ENCODE measurements around the gene MYRFL.

MYRFL gene

GRCh38 chr12:69935651-69936100 lies 110.6 kb downstream of the MYRFL start:
- DNase-seq: no peak

GRCh38 chr12:69936214-69936731 lies 111.2 kb downstream of the MYRFL start:
- DNase-seq: no peak

- DNase-seq: no peak
Observed at GRCh38 chr12:69936766-69937165, 111.7 kb downstream of the MYRFL start.

- no peak for DNase-seq
Observed at GRCh38 chr12:69947123-69947522, 122.1 kb downstream of the MYRFL start.

DNA sequence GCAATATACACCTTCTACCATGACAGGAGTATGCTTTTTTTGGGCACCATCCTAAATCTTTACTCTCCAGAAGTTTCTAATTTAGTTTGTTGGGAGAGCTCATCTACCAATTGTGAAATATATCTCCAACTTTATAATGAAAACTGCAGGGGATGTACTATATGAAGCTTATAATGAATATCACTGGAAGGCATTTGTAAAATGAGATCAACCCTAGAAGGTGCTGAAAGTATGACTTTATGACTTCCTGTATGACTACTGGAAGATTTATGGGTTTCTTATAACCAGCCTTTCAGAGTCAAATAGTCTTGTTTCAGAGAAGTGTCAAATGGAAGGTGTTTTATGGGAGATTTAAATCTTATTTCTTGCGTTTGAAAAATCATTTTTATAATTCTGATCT lies 122.9 kb downstream of the MYRFL start:
- DNase-seq: peak; percentile 75

- no peak for DNase-seq
Observed at GRCh38 chr12:69948851-69949250, 123.8 kb downstream of the MYRFL start.

DNA sequence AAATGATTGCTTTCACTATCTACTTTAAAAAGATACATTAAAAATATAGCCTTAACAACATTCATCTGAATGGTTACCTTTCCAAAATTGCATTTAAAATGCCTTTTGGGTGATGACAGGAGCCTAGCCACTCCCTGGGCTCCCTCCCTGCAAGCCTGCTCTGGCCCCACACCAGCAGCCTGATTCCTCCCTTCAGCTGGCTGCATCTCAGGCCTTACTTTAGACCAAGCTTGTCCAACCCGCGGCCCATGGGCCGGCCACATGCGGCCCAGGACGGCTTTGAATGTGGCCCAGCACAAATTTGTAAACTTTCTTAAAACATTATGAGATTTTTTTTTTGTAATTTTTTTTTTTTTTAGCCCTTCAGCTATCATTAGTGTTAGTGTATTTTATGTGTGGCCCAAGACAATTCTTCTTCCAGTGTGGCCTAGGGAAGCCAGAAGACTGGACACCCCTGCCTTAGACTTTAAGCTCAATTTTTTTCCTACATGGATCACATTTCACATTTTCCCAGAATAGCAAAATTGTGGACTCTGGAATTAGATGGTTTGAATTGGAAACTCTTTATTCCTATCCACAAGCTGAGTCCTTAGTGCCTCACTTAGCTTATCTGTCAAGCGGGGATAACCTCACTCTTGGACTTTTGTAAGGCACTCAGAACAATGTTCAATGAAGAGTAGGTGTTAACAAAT lies 124.4 kb downstream of the MYRFL start:
- DNase-seq: no peak

- DNase-seq: no peak
Observed at GRCh38 chr12:69951108-69951507, 126.1 kb downstream of the MYRFL start.

DNA sequence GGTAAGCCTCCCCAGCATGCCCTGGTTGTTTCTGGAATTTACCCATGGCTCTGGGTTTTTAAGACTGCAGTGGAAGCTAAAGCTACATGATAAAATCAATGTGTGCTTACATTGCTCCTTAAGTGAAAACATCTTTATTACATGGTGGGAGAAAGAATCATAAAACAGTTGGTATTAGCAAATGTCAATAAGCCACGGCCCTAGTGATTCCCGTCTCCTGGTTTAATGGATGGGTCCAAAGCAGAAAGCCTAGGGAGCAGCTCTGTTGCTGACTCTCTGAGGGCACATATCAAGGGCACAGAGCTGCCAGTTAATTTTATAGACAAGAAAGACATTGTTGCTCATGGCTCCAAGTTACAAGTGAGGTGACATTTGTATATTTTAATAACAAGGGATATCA lies 127.9 kb downstream of the MYRFL start:
- DNase-seq: no peak

DNA sequence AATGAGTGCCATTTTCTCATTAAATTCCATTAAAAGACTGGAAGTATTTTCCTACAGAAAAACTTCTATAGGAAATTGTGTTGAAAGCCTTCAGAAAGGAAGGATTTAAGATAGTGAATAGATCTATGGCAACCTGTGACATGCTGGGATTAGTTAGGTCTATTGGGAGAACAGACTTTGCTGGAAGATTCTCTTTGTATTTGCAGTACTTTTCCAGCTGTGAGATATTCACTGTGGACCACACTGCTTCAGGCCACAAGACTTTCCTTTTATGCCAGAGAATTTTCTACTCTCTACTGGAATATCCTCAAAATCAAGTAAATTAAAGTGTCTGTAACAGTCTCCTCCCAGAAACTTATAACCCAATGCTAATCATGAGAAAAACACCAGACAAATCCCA lies 136.2 kb downstream of the MYRFL start:
- no peak for DNase-seq

GRCh38 chr12:69966409-69966808 lies 141.4 kb downstream of the MYRFL start:
- DNase-seq: peak; percentile 87

GRCh38 chr12:69966839-69967238 lies 141.8 kb downstream of the MYRFL start:
- DNase-seq: no peak

- DNase-seq: no peak
Observed at GRCh38 chr12:69969011-69969410, 144.0 kb downstream of the MYRFL start.

DNA sequence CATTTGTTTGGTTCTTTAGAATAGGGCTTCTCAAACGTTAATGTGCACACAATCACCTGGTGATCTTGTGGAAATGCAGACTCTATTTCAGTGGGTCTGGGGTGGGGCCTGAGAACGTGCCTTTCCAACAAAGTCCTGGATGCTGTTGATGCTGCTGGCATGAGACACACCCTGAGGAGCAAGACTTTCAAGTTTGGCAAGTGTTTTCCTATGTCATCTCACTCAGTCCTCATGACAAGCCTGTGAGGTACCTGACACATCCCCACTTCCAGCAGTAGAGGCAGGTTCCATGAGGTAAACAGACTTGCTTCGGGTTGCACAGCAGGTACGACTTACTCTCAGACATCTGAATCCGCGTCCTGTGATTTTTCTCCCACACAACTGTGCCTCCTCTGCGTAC lies 147.1 kb downstream of the MYRFL start:
- no peak for DNase-seq

DNA sequence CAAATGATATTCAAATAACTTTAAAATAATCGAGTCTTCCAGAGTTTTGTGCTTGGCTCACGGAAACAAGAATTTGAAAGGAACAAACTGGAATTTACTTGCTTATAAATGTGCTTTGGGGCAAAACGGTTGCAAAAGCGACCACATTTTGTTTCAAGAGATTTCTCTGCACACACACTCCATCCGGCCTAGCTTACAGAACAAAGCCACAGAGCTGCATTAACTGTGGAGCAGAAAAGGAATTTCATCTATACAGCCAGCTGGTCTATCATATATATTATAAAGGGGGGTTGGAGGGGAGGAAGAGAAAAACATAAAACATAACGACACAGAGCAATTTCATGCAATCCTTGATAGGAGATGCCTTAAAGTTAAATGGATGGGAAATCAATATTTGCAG lies 153.0 kb downstream of the MYRFL start:
- peak; percentile 39 for DNase-seq

DNA sequence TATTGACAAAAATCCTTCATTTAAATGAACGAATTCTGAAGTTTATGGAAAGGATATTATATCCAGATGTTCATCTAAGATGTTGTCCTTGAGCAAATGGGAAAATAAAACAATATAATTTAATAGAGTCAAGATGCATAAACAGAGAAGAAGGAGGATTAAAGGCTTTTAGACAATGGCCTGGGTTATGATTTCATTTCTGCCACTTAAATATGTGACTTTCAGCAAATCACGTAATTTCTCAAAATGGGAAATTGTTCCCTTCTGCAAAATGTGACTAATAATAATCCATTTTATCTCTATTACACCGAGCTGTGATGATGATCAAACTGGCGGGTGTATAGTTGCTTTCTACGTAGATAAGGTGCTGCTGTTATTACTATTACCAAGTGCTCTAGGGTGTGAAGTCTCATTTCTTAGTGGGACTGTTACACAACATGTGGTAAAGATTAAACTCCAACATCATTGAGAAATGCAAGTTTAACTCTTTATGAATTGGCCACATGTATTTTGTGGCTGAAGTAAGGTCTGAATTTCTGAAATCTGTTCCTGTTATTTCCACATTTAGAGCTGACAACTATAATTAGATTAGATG lies 157.0 kb downstream of the MYRFL start:
- DNase-seq: peak; percentile 52

DNA sequence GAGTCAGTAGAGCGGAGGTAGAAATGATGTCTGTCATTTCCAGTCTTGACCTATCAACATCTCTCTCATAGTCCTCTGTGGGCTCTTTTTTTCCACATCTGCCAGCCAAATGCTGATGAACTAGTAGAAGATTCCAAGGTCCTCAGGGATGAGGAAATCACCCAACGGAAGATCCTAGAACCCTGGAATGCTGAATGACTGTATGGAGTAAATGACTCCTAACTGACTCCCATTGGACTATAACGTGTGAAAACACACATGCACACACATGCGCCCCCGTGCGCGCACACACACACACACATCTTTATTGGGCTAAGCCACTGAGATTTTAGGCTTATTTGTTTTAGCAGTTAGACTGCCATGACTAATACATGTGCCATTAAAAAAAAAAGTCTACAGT lies 159.2 kb downstream of the MYRFL start:
- peak; percentile 53 for DNase-seq

GRCh38 chr12:69985656-69986055 lies 160.6 kb downstream of the MYRFL start:
- no peak for DNase-seq

GRCh38 chr12:69986114-69986513 lies 161.1 kb downstream of the MYRFL start:
- DNase-seq: no peak

DNA sequence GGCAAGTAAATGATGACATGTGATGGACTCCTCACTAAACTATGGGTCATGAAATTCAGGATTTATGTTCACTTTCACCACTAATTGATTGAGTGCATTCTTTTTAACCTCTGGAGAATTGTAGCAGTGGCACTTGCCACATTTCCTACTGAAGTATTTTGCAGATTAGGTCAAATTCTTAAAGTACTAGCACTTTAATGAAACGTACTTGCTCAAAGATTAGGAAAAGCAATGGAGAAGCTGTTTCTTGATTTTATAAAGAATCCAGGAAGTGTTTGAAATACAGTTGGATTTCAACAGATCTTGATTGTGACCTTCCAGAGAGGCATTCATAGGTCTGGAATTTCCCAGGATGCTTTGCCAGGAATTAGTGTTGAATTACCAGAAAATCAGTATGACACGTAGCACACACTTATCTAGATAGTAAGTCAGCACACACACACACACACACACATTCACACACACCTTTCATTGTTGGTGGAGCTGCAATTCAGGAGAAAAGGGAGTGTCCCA lies 162.6 kb downstream of the MYRFL start:
- DNase-seq: peak; percentile 99

DNA sequence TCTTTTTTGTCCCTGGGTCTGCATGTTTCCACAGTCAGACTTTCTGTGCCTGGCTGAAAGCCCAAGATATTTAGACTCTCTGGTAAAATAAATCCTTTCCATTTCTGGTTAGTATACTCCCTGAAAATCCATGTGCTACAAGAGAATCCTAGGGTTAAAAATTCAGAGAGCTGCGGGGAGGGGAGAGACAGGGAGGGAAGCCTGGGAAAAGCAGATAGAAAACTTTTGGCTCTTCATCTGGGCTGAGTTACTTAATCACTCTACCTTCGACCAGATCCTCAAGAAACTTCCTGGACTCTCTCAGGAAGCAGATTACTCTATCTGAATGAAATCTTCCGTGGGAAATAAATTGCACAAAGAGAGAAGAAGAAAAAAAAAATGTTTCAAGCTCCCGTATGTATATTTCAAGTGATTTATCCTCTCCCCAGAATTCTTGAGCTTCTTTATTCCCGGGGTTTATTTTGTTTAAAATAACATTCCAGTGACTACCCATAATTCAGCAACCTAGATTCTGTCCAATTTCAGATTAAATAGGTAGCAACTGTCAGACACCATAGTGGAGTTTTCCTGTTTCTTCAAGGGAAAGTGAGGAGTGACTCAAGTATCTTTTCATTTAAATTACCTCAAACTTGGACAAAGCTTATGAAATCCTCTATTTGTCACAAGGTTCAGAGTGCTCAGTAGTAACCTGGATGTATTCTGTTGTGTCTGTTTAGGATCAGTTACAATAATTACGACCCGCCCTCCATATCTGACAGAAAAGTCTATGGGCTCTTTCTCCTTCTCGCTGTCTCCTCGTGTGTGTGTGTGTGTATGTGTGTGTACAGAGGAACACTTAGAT lies 163.7 kb downstream of the MYRFL start:
- DNase-seq: peak; percentile 92

- no peak for DNase-seq
Observed at GRCh38 chr12:69991690-69992288, 166.8 kb downstream of the MYRFL start.

- no peak for DNase-seq
Observed at GRCh38 chr12:69993433-69993832, 168.4 kb downstream of the MYRFL start.
